OCI-LY3 (cell line): ENCODE results near the gene ZFYVE21.
A peak's percentile ranks its signal among the peaks of the same experiment; 100 is the strongest.
"Not testable (repeated sequence)": the region's sequence is repeated elsewhere in the genome, so short reads cannot be mapped to it uniquely, and the experiment has no call there.

Source experiments
- H2AFZ ChIP-seq: fragments of 200-600, 300-600 bp; shearing (Covaris generic); 2 replicates; pipeline ENCODE4 v1.6.0; 2014; ENCODE audit warnings: antibody characterized with exemption, low read depth, low read length
- H3K27ac ChIP-seq: fragments of 200-600, 300-600 bp; sonication (generic); 2 replicates; pipeline ENCODE4 v1.5.1; 2014; ENCODE audit warnings: mild to moderate bottlenecking, low read length, moderate library complexity, mixed read lengths
- H3K27me3 ChIP-seq: fragments of 200-600, 300-600 bp; sonication (generic); 2 replicates; pipeline ENCODE4 v1.6.1; 2014; ENCODE audit warnings: low read depth, low read length, mixed read lengths
- H3K36me3 ChIP-seq: fragments of 200-600, 300-600 bp; sonication (generic); replicated peaks from 2 replicates; pipeline ENCODE3; 2014; ENCODE audit warnings: low read depth, low read length, mixed read lengths
- H3K4me1 ChIP-seq: fragments of 300-600, 200-600 bp; sonication (generic); 2 replicates; pipeline ENCODE4 v1.6.1; 2014; ENCODE audit warnings: low read length, mixed read lengths
- H3K4me2 ChIP-seq: fragments of 200-600, 300-600 bp; sonication (generic); 2 replicates; pipeline ENCODE4 v1.6.1; 2014; ENCODE audit warnings: low read length, mixed read lengths
- H3K4me3 ChIP-seq: fragments of 300-600, 200-600 bp; sonication (generic); 2 replicates; pipeline ENCODE4 v1.5.1; 2014; ENCODE audit warnings: antibody characterized with exemption, mild to moderate bottlenecking, low read length, moderate library complexity
- H3K79me2 ChIP-seq: fragments of 300-600, 200-600 bp; shearing (Covaris generic); 2 replicates; pipeline ENCODE4 v1.6.1; 2014; ENCODE audit warnings: mild to moderate bottlenecking, low read length, mixed read lengths
- H3K9ac ChIP-seq: fragments of 300-600, 200-600 bp; shearing (Covaris generic); 2 replicates; pipeline ENCODE4 v1.6.0; 2014; ENCODE audit warnings: mild to moderate bottlenecking, low read length, moderate library complexity
- H3K9me3 ChIP-seq: fragments of 200-600, 300-600 bp; shearing (Covaris generic); 2 replicates; pipeline ENCODE4 v1.6.1; 2014; ENCODE audit warnings: low read length, mixed read lengths; ENCODE audit not compliant: insufficient read depth
- H4K20me1 ChIP-seq: fragments of 200-600, 300-600 bp; sonication (generic); 2 replicates; pipeline ENCODE4 v1.6.1; 2016; ENCODE audit warnings: low read length, mixed read lengths; ENCODE audit not compliant: insufficient read depth
- EZH2phosphoT487 ChIP-seq: fragments of 200-600 bp; shearing (Covaris generic); IDR thresholded peaks from 2 replicates; pipeline ENCODE4 v1.6.1; 2018; ENCODE audit warnings: antibody characterized with exemption, mixed run types, low read depth
- TF ChIP-seq, protein P1 (sequence below): fragments of 200-600, 300-600 bp; sonication (generic); IDR thresholded peaks from 2 replicates; pipeline ENCODE4 v1.5.1; 2014; ENCODE audit warnings: antibody characterized with exemption, low read length, low read depth

Gene ZFYVE21

DNA sequence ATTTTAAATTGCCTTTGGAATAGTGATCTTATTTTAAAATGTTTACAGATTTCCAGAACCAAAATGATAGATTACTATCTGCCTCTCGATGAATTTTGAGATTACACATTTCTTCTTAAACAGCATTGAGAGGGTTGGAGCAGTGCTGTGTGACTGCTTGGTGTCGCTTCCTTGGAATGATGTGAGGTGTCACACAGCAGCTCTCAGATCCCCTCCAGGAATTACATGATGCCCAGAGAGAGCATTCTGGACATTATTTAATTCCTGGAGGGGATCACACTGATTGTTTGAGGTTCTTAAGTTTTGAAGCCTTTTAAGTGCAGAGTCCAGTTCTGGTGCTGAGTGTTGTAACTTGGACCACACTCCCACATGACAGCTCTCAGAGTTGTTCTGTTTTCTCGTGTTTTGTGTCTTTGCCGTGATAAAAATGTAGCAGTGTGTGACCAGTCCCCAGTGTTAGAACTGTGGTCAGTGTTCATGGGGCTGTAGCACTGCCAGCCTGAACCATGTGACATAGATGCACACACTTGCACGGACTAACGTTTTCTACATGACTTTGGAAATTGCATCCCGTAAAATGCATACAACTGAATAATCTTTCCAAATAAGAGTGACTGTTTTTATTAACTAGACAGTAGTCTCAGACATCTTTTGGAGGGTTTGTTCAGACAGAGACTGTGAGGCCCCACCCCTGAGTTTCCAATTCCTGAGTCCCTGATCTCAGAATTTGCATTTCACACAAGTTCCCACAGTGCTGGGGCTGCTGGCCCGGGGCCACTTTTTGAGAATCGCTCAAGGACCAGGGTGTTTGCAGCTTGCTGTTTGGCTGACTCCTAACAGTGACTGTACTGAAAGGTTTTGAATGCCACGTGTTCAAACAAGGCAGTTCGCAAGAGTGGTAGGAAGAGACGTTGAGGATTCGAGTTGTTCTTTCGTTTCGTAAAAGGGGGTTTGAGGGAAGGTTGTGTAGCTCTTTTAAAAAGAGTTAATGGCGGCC, 26.4 kb upstream of the ZFYVE21 start:
- Histone ChIP-seq H4K20me1 (peaks cover 10% of the 10 kb centered on the region), H2AFZ (no peak overlapping the region), H3K79me2 (peaks cover 5% of the 10 kb centered on the region; the same call in 1 of the 2 replicates), H3K4me1 (peaks cover 39% of the 10 kb centered on the region), H3K9me3 (no peaks in the 10 kb centered on the region), H3K9ac (peak overlapping the region; percentile 34; the same call in 1 of the 2 replicates), H3K4me3 (peak overlapping the region; percentile 63), H3K4me2 (peak overlapping the region; percentile 80), H3K36me3 (peaks cover 54% of the 10 kb centered on the region), H3K27ac (peak overlapping the region; percentile 44), H3K27me3 (no peaks in the 10 kb centered on the region)
- TF ChIP-seq EZH2phosphoT487, result no peak
- TF ChIP-seq, protein P1, sequence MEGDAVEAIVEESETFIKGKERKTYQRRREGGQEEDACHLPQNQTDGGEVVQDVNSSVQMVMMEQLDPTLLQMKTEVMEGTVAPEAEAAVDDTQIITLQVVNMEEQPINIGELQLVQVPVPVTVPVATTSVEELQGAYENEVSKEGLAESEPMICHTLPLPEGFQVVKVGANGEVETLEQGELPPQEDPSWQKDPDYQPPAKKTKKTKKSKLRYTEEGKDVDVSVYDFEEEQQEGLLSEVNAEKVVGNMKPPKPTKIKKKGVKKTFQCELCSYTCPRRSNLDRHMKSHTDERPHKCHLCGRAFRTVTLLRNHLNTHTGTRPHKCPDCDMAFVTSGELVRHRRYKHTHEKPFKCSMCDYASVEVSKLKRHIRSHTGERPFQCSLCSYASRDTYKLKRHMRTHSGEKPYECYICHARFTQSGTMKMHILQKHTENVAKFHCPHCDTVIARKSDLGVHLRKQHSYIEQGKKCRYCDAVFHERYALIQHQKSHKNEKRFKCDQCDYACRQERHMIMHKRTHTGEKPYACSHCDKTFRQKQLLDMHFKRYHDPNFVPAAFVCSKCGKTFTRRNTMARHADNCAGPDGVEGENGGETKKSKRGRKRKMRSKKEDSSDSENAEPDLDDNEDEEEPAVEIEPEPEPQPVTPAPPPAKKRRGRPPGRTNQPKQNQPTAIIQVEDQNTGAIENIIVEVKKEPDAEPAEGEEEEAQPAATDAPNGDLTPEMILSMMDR, result no peak

DNA sequence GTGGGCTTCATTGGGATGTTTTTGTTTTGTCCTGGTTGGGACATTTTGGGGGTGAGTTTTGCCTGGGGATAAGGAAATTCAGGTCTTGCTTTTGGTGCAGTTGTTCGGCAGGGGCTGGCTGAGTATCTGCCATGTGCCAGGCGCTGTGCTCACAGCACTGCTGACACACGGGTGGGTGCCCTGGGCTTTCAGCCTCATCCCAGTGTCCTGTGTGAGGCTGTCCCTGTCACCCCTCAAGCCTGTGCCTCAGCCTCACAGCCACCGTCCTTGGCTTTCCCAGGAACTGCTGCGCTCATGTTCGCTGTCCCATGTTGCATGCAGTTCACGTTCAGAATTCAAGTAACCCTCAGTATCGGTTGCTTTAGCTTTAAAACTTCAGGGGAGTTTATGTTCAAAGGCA, 25.3 kb upstream of the ZFYVE21 start:
- peaks cover 54% of the 10 kb centered on the region for H3K36me3 ChIP-seq
- H3K4me2 ChIP-seq, result peak overlapping the region; percentile 80; the same call in 1 of the 2 replicates
- TF ChIP-seq EZH2phosphoT487, result no peak
- TF ChIP-seq, protein P1, result no peak
- H3K27ac ChIP-seq, result no peak overlapping the region
- peaks cover 39% of the 10 kb centered on the region for H3K4me1 ChIP-seq
- peaks cover 5% of the 10 kb centered on the region; the same call in 1 of the 2 replicates for H3K79me2 ChIP-seq
- H2AFZ ChIP-seq, result no peak overlapping the region
- no peak overlapping the region for H3K4me3 ChIP-seq
- H4K20me1 ChIP-seq, result peaks cover 10% of the 10 kb centered on the region
- no peaks in the 10 kb centered on the region for H3K27me3 ChIP-seq
- no peak overlapping the region for H3K9ac ChIP-seq
- no peaks in the 10 kb centered on the region for H3K9me3 ChIP-seq

DNA sequence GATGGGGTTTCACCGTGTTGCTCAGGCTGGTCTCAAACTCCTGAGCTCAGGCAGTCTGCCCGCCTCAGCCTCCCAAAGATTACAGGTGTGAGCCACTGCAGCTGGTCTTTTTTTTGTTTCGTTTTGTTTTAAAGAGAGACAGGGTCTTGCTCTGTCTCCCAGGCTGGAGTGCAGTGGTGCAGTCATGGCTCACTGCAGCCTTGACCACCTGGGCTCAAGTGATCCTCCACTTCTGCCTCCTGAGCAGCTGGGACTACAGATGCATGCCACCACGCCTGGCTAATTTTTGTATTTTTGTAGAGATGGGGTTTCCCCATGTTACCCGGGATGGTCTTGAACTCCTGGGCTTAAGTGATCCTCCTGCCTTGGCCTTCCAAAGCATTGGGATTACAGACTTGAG, 24.0 kb upstream of the ZFYVE21 start:
- not testable (repeated sequence) for H3K9ac ChIP-seq, H3K27ac ChIP-seq, H3K79me2 ChIP-seq, H3K9me3 ChIP-seq, H2AFZ ChIP-seq, H3K27me3 ChIP-seq, H3K4me3 ChIP-seq
- Histone ChIP-seq H3K36me3 (peaks cover 44% of the 10 kb centered on the region), H3K4me1 (peaks cover 39% of the 10 kb centered on the region), H3K4me2 (peak overlapping the region; percentile 31), H4K20me1 (peaks cover 14% of the 10 kb centered on the region)

DNA sequence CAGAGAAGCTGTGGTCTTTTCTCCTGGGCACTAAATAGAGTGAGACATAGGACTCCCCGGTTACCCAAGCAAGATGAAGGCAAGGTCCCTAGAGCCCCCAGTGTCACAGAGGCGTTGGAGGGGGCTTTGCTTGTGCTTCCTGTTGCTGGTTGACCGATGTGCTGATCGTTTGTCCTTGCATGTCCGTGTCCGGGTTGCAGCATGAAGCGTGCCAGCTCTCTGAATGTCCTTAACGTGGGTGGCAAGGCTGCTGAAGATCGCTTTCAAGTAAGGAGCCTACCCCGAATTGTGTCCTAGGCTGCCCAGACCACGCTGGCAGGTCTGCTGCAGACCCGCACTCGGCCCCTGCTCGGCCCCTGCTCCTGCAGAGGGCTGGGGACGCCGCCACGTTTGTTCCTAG, 23.5 kb upstream of the ZFYVE21 start:
- Histone ChIP-seq H2AFZ (no peak overlapping the region), H3K79me2 (peaks cover 5% of the 10 kb centered on the region; the same call in 1 of the 2 replicates), H3K4me3 (no peak overlapping the region), H3K9me3 (no peaks in the 10 kb centered on the region), H3K36me3 (peaks cover 43% of the 10 kb centered on the region), H3K4me2 (peak overlapping the region; percentile 31; the same call in 1 of the 2 replicates), H3K4me1 (peaks cover 39% of the 10 kb centered on the region), H3K27ac (no peak overlapping the region), H4K20me1 (peaks cover 19% of the 10 kb centered on the region), H3K9ac (no peak overlapping the region), H3K27me3 (no peaks in the 10 kb centered on the region)
- TF ChIP-seq EZH2phosphoT487, result no peak
- TF ChIP-seq, protein P1, result no peak
